ENCODE results near the gene RORC.

The RORC gene

GRCh38 chr1:151825751-151826660 is 5.6 kb downstream of the RORC start:
- DNase-seq = no peak

- DNase-seq = no peak
These were observed 6.4 kb downstream of the RORC start for GRCh38 chr1:151825204-151825603.

GRCh38 chr1:151823175-151823574 is 8.4 kb downstream of the RORC start:
- DNase-seq = no peak

GRCh38 chr1:151822404-151822803 is 9.2 kb downstream of the RORC start:
- DNase-seq = no peak

- DNase-seq = no peak
These were observed 10.7 kb downstream of the RORC start for GRCh38 chr1:151820940-151821339.

GRCh38 chr1:151819976-151820623 is 11.5 kb downstream of the RORC start:
- no peak for DNase-seq

- no peak for DNase-seq
These were observed 12.3 kb downstream of the RORC start for GRCh38 chr1:151819227-151819835.

GRCh38 chr1:151817353-151817730 is 14.3 kb downstream of the RORC start:
- DNase-seq = no peak

GRCh38 chr1:151816548-151817352 is 14.9 kb downstream of the RORC start:
- no peak for DNase-seq

GRCh38 chr1:151815716-151816327 is 15.8 kb downstream of the RORC start:
- no peak for DNase-seq

- DNase-seq = no peak
These were observed 16.5 kb downstream of the RORC start for GRCh38 chr1:151814971-151815545.

GRCh38 chr1:151814426-151814825 is 17.2 kb downstream of the RORC start:
- no peak for DNase-seq

- DNase-seq = no peak
These were observed 18.2 kb downstream of the RORC start for GRCh38 chr1:151813271-151813977.

- DNase-seq = no peak
These were observed 20.4 kb downstream of the RORC start for GRCh38 chr1:151811181-151811580.

GRCh38 chr1:151809985-151810556 is 21.5 kb downstream of the RORC start:
- DNase-seq = no peak

- no peak for DNase-seq
These were observed 22.2 kb downstream of the RORC start for GRCh38 chr1:151809290-151809984.

- DNase-seq = no peak
These were observed 23.8 kb downstream of the RORC start for GRCh38 chr1:151807766-151808165.

GRCh38 chr1:151807131-151807530 is 24.5 kb downstream of the RORC start:
- no peak for DNase-seq

GRCh38 chr1:151806170-151806569 is 25.4 kb downstream of the RORC start:
- no peak for DNase-seq
